Measurements from ENCODE around the gene LRRC53.

- no peak for TF ChIP-seq CTCF (IDR thresholded peaks at IDR 0.05; ENCODE audit: control extremely low read depth in 1 of 3, insufficient read depth in 1 of 3, low read depth in 1 of 3, low read length in 3 of 3)
- no peak for TF ChIP-seq EZH2 (IDR thresholded peaks at IDR 0.05; ENCODE audit: low read depth, low read length, severe bottlenecking)
- no peak for TF ChIP-seq CHD2 (IDR thresholded peaks at IDR 0.05; ENCODE audit: low read length)
- TF ChIP-seq POLR2A (IDR thresholded peaks at IDR 0.05; ENCODE audit: control extremely low read depth in 1 of 2, low read depth in 2 of 2, low read length in 2 of 2) = no peak
- TF ChIP-seq BRCA1 (IDR thresholded peaks at IDR 0.05; ENCODE audit: low read depth, low read length) = no peak
- no peak for TF ChIP-seq ZNF274 (IDR thresholded peaks at IDR 0.05; ENCODE audit: borderline replicate concordance, extremely low read depth, low read length)
- no peak for TF ChIP-seq RXRA (IDR thresholded peaks at IDR 0.05; ENCODE audit: insufficient read depth, low read depth, low read length)
- TF ChIP-seq SP1 (IDR thresholded peaks at IDR 0.05; ENCODE audit: low read depth, low read length) = no peak
- TF ChIP-seq CREB1 (IDR thresholded peaks at IDR 0.05) = no peak
- TF ChIP-seq ASH2L (IDR thresholded peaks at IDR 0.05; ENCODE audit: low read length) = no peak
- no peak for TF ChIP-seq POLR2AphosphoS5 (IDR thresholded peaks at IDR 0.05; ENCODE audit: low read depth, low read length)
- no peak for TF ChIP-seq EGR1 (IDR thresholded peaks at IDR 0.05; ENCODE audit: borderline replicate concordance, low read depth, low read length)
These were observed 10.0 kb downstream of the LRRC53 start for GRCh38 chr1:74502432-74502831.

Measured in H1 (cell line).